Measurements from ENCODE around the gene FBXL16.

FBXL16 gene

DNA sequence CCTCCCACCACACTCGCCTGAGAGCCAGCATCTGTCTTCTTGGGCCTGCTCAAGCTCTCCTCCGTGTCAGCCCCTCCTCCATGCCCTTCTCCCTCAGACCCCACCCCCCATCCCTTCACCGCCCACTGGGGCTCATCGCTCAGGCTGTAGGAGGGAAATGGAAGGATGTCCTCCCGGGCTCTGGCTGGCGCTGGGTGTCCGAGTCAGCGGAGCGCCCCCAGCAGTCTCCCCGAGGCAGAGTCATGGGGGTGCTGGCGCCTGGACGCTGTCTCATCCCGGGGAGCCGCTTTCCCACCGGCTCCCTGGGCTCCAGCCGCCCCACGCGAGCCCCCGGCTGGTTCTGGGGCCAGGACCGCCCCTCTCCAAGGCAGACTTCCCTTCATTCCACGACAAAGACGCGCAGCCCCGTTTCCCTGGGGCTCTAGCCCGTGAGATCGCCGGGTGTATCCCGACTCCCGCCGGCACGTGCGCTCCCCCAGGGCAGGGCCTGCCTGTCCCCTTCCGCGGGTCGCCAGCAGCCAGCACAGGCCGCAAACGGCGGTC lies 14.9 kb upstream of the FBXL16 start:
- Histone ChIP-seq H3K79me2 (peaks cover 2% of the 10 kb centered on the region), H3K27me3 (ENCODE audit: control insufficient read depth, insufficient read depth, low read length) (no peaks in the 10 kb centered on the region), H3K27ac (peak overlapping the region; percentile 94), H3K36me3 (ENCODE audit: control insufficient read depth, insufficient read depth, low read length) (no peaks in the 10 kb centered on the region), H2AFZ (peak overlapping the region; percentile 97), H3K9me3 (ENCODE audit: control insufficient read depth, low read length) (no peaks in the 10 kb centered on the region), H3K9ac (peak overlapping the region; percentile 63), H3K4me3 (ENCODE audit: low read depth, low read length) (peak overlapping the region; percentile 73), H3K4me2 (ENCODE audit: low read length) (peak overlapping the region; percentile 97), H3K4me1 (peaks cover 17% of the 10 kb centered on the region)
- TF ChIP-seq, protein P1, sequence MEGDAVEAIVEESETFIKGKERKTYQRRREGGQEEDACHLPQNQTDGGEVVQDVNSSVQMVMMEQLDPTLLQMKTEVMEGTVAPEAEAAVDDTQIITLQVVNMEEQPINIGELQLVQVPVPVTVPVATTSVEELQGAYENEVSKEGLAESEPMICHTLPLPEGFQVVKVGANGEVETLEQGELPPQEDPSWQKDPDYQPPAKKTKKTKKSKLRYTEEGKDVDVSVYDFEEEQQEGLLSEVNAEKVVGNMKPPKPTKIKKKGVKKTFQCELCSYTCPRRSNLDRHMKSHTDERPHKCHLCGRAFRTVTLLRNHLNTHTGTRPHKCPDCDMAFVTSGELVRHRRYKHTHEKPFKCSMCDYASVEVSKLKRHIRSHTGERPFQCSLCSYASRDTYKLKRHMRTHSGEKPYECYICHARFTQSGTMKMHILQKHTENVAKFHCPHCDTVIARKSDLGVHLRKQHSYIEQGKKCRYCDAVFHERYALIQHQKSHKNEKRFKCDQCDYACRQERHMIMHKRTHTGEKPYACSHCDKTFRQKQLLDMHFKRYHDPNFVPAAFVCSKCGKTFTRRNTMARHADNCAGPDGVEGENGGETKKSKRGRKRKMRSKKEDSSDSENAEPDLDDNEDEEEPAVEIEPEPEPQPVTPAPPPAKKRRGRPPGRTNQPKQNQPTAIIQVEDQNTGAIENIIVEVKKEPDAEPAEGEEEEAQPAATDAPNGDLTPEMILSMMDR (IDR thresholded peaks at IDR 0.05) = no peak

DNA sequence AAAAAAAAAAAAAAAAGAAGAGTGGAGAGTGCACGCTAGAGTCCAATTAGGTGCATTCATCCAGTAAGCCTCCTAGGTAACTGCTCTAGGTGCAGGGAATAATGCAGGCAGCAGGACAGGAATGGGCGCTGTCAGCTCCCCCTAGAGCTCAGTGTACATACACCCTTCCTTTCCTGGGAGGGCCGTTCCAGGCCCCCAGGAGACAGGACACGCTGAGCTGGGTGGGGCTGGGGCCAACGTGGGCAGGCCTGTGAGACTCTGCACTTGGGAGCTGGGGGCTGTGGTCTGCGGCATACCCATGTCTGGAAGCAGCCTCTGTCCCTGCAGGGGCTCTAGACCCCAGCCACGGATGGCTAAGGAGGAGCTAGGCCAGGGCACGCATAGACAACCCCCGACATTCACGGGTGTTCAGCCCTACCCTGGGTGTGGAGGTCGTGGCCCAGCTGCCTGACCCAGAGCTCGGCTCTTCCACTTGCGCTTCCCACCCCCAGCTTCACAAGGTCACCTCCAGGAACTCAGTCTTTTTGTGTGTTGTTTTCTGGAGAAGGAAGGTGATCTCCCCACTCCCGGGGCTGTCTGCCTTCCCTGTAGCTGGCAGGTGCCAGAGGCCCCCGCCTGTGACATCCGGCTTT lies 14.3 kb upstream of the FBXL16 start:
- H3K4me1 ChIP-seq = peaks cover 17% of the 10 kb centered on the region
- peak overlapping the region; percentile 97 for H3K4me2 ChIP-seq (ENCODE audit: low read length)
- no peaks in the 10 kb centered on the region for H3K27me3 ChIP-seq (ENCODE audit: control insufficient read depth, insufficient read depth, low read length)
- H3K79me2 ChIP-seq = peaks cover 2% of the 10 kb centered on the region
- H3K9ac ChIP-seq = no peak overlapping the region
- H2AFZ ChIP-seq = peak overlapping the region; percentile 97
- no peaks in the 10 kb centered on the region for H3K36me3 ChIP-seq (ENCODE audit: control insufficient read depth, insufficient read depth, low read length)
- peak overlapping the region; percentile 94 for H3K27ac ChIP-seq
- TF ChIP-seq, protein P1 (IDR thresholded peaks at IDR 0.05) = no peak
- no peaks in the 10 kb centered on the region for H3K9me3 ChIP-seq (ENCODE audit: control insufficient read depth, low read length)
- peak overlapping the region; percentile 73 for H3K4me3 ChIP-seq (ENCODE audit: low read depth, low read length)

DNA sequence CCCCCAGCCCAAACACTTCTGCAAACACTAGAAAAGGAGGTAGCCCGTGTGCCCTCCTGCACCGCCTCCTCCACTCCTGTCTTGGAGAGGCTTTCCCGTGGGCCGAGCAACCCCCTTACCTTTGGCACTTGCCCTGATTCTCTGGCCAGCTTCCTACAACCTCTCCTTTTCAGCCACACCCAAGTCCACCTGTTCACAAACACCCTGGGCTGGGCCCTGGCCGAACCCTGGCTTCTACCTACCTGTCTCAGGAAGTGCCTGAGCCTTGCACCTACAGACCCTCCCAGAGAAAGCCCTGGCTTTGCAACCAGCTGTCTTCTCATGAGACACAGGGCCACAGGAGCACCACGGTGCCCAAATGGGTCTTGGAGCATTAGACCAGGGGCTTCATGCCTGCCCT lies 13.3 kb upstream of the FBXL16 start:
- no peaks in the 10 kb centered on the region for H3K36me3 ChIP-seq (ENCODE audit: control insufficient read depth, insufficient read depth, low read length)
- H3K79me2 ChIP-seq = peaks cover 2% of the 10 kb centered on the region
- H3K27ac ChIP-seq = peak overlapping the region; percentile 12
- H2AFZ ChIP-seq = no peak overlapping the region
- H3K9ac ChIP-seq = no peak overlapping the region
- no peaks in the 10 kb centered on the region for H3K27me3 ChIP-seq (ENCODE audit: control insufficient read depth, insufficient read depth, low read length)
- no peaks in the 10 kb centered on the region for H3K9me3 ChIP-seq (ENCODE audit: control insufficient read depth, low read length)
- no peak overlapping the region for H3K4me3 ChIP-seq (ENCODE audit: low read depth, low read length)
- TF ChIP-seq, protein P1 (IDR thresholded peaks at IDR 0.05) = no peak
- H3K4me2 ChIP-seq (ENCODE audit: low read length) = no peak overlapping the region
- peaks cover 17% of the 10 kb centered on the region for H3K4me1 ChIP-seq

DNA sequence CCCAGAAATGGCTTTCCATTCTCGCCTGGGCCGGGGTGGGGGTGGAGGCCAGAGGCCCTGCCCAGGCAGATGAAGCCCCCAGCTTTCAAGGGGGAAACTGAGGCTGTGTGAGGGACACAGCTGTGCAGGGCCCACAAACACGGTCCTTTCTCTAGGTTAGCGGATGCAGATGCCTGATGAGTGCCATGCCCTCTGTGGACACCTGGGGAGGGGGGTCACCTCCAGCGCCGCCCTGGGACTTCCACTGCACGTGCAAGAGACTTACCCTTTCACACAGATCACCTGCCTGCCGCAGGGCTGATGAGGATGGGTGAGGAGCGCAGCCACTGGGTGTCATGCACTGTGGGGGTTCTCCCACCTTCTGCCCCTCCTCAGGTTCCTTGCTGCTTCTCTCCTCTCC lies 12.8 kb upstream of the FBXL16 start:
- Histone ChIP-seq H3K36me3 (ENCODE audit: control insufficient read depth, insufficient read depth, low read length) (no peaks in the 10 kb centered on the region), H3K27me3 (ENCODE audit: control insufficient read depth, insufficient read depth, low read length) (no peaks in the 10 kb centered on the region), H2AFZ (no peak overlapping the region), H3K9ac (no peak overlapping the region), H3K4me2 (ENCODE audit: low read length) (no peak overlapping the region), H3K4me3 (ENCODE audit: low read depth, low read length) (no peak overlapping the region), H3K4me1 (peaks cover 17% of the 10 kb centered on the region), H3K79me2 (peaks cover 2% of the 10 kb centered on the region), H3K27ac (no peak overlapping the region), H3K9me3 (ENCODE audit: control insufficient read depth, low read length) (no peaks in the 10 kb centered on the region)
- TF ChIP-seq, protein P1 (IDR thresholded peaks at IDR 0.05) = no peak

All from parathyroid adenoma (tissue), 2 donors.